K562 (cell line): Measurements from ENCODE around the gene RAB5B. TPM values are rescaled to one million over a fixed set of nuclear protein-coding genes. Genes with fewer than 3 reads are reported as not detected.

Experiments
- ARHGAP35 ChIP-seq: fragments of 450-650 bp; IDR thresholded peaks from 2 replicates; pipeline ENCODE4 v1.6.1; 2018; ENCODE audit not compliant: partially characterized antibody
- CTBP1 ChIP-seq: fragments of 450-650 bp; IDR thresholded peaks from 2 replicates; pipeline ENCODE4 v1.6.1; 2016; ENCODE audit warnings: borderline replicate concordance
- E2F6 ChIP-seq, 2 experiments: IDR thresholded peaks; 2 replicates each; pipeline ENCODE4 v1.6.1; 2011; ENCODE audit warnings: borderline replicate concordance in 1 of 2, control low read depth in 1 of 2, low read depth in 1 of 2, low read length in 1 of 2, mild to moderate bottlenecking in 1 of 2, mixed read lengths in 1 of 2, moderate library complexity in 1 of 2; ENCODE audit not compliant: insufficient read depth in 1 of 2, insufficient read length in 1 of 2, poor library complexity in 1 of 2, severe bottlenecking in 1 of 2; ENCODE audit errors: extremely low read depth in 1 of 2
- GTF2F1 ChIP-seq: IDR thresholded peaks from 2 replicates; pipeline ENCODE4 v1.6.1; 2011; ENCODE audit warnings: low read depth, low read length, improper control_type of control experiment
- HOXB6 ChIP-seq: fragments of 250-450 bp; sonication (Bioruptor Pico); IDR thresholded peaks from 2 replicates; pipeline ENCODE4 v1.5.1; 2022; ENCODE audit warnings: mild to moderate bottlenecking, borderline replicate concordance
- JUN ChIP-seq, 2 experiments: sonication (generic) in 1 of 2; formaldehyde crosslinking in 1 of 2; IDR thresholded peaks; 2 replicates each; pipeline versions ENCODE4 v1.6.1 to v1.8.0; 2012 to 2022; ENCODE audit warnings: borderline replicate concordance in 2 of 2, mild to moderate bottlenecking in 2 of 2, improper control_type of control experiment in 1 of 2, low read depth in 1 of 2, low read length in 1 of 2, missing genetic modification reagents in 1 of 2
- L3MBTL2 ChIP-seq: fragments of 450-650 bp; IDR thresholded peaks from 2 replicates; pipeline ENCODE4 v1.6.1; 2016; ENCODE audit warnings: mild to moderate bottlenecking, moderate library complexity
- PHF8 ChIP-seq: fragments of 200-600 bp; sonication (generic); IDR thresholded peaks from 2 replicates; pipeline ENCODE4 v1.6.1; 2012; ENCODE audit warnings: mixed run types, mild to moderate bottlenecking, inconsistent platforms, low read length, moderate library complexity, borderline replicate concordance
- POLR2H ChIP-seq: IDR thresholded peaks from 2 replicates; pipeline ENCODE4 v1.6.1; 2016; ENCODE audit warnings: missing genetic modification characterization, low read depth, mild to moderate bottlenecking, control low read depth, missing compliant biosample characterization, moderate library complexity
- RFX1 ChIP-seq: fragments of 450-650 bp; IDR thresholded peaks from 2 replicates; pipeline ENCODE4 v1.6.1; 2016; ENCODE audit warnings: mild to moderate bottlenecking, moderate library complexity
- ZBTB40 ChIP-seq, 2 experiments: fragments of 450-650 bp in 1 of 2; sonication (generic) in 1 of 2; formaldehyde crosslinking in 1 of 2; IDR thresholded peaks; 2 replicates each; pipeline versions ENCODE4 v1.7.1 to v1.9.0; 2016 to 2022; ENCODE audit warnings: inconsistent platforms in 1 of 2, mild to moderate bottlenecking in 1 of 2, missing genetic modification reagents in 1 of 2
- ZNF280B ChIP-seq: fragments of 250-450 bp; sonication (Bioruptor Pico); IDR thresholded peaks from 2 replicates; pipeline ENCODE4 v1.5.1; 2021; ENCODE audit warnings: mild to moderate bottlenecking
- ZNF41 ChIP-seq: fragments of 250-450 bp; sonication (Bioruptor Pico); conservative IDR thresholded peaks from 2 replicates; pipeline ENCODE4 v1.4.0; 2020; ENCODE audit warnings: mild to moderate bottlenecking
- polyA plus RNA-seq, 8 experiments: library from polyadenylated mRNA; depleted of rRNA in 4 of 8; stranded (reverse) in 5 of 8; unstranded in 3 of 8; fragments of >200 nt; fragmentation: Nextera tagmentation in 2 of 8; fragmentation: Illumina TruSeq in 1 of 8; extraction: Ambion mirVana in 2 of 8; extraction: Trizol in 1 of 8; gene quantifications; 2 replicates each; pipeline versions ENCODE4 v1.2.1 to v1.2.3, GENCODE V29; 2011 to 2014; ENCODE audit warnings: inconsistent platforms in 1 of 8, missing spikeins in 1 of 8
- total RNA-seq, 7 experiments: library from RNA; depleted of rRNA in 6 of 7; stranded (reverse); fragments of >200 nt in 6 of 7; fragmentation: Illumina TruSeq in 2 of 7; extraction: Trizol in 2 of 7; gene quantifications; 2 replicates each; pipeline versions ENCODE4 v1.2.1 to v1.2.3, GENCODE V29; 2011 to 2021; ENCODE audit warnings: low replicate concordance in 1 of 7

Gene RAB5B
- total and polyA plus RNA-seq, 9 of the 15 experiments (the other 6 are each of a cell fraction or from before 2014, with no cell fraction given) = 6.8 to 73.8 (median 25.2) TPM

DNA sequence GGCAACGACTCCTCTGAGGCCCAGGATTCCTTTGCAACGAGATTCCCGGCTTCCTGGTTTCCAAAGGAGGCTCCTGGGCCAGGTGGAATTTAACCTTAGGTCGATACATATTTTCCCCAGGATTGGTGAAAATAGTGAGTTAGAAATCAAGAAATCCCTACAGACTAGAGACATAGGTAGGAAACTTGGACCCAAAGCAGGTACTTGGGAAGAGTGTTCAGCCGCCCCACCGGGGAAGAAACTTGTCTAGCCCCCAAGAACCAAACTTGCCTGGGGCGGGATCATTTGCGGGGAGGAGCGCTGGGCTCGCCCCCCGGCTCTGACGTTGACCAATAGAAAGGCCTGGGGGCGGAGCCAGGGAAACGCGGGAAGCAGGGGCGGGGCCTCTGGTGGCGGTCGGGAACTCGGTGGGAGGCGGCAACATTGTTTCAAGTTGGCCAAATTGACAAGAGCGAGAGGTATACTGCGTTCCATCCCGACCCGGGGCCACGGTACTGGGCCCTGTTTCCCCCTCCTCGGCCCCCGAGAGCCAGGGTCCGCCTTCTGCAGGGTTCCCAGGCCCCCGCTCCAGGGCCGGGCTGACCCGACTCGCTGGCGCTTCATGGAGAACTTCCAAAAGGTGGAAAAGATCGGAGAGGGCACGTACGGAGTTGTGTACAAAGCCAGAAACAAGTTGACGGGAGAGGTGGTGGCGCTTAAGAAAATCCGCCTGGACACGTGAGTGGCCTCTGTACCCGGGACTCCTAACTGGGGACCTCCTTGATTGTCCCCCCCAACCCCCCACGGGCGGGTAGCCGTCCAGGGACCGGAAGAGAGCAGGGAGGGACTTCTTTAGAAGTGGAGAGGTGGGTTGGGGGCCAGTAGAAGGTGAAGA is 7.2 kb upstream of the RAB5B start, which contains the start of gene CDK2 (continued):
- TF ChIP-seq HOXB6 (no peak), POLR2H (peak; percentile 70), JUN (IDR thresholded peaks at IDR 0.05; ENCODE audit: borderline replicate concordance, low read depth, low read length) (no peak), JUN (CRISPR knock-in tag; IDR thresholded peaks at IDR 0.05; ENCODE audit: borderline replicate concordance) (no peak), PHF8 (peak; percentile 86; the same call in 1 of the 2 replicates), CTBP1 (0 out of 2 replicates have a peak, but pooled peaks have one; percentile 14), ZNF41 (CRISPR knock-in tag) (no peak), ZNF280B (CRISPR knock-in tag) (no peak), E2F6 (IDR thresholded peaks at IDR 0.05; ENCODE audit: borderline replicate concordance in 1 of 2, extremely low read depth in 1 of 2, insufficient read depth in 1 of 2, insufficient read length in 1 of 2, low read depth in 1 of 2, low read length in 1 of 2, poor library complexity in 1 of 2, severe bottlenecking in 1 of 2) (peak in 1 of 2 experiments; percentile 27), ZBTB40 (IDR thresholded peaks at IDR 0.05) (peak; percentile 70), ZBTB40 (CRISPR knock-in tag; IDR thresholded peaks at IDR 0.05) (no peak), GTF2F1 (0 out of 2 replicates have a peak, but pooled peaks have one; percentile 42), ARHGAP35 (no peak), RFX1 (peak; percentile 54; the same call in 1 of the 2 replicates), L3MBTL2 (0 out of 2 replicates have a peak, but pooled peaks have one; percentile 26)
